Keratinocyte (primary cell): ENCODE results near the gene ABCA8. TPM values are rescaled to one million over a fixed set of nuclear protein-coding genes. Genes with fewer than 3 reads are reported as not detected.

Experiments used
- DNase-seq: peaks from one replicate; pipeline ENCODE4 v3.0.0-alpha.2; 2011; ENCODE audit warnings: low read depth, missing footprints, low spot score
- FAIRE-seq: peaks from 2 replicates; lab custom pipeline; 2011; peaks lifted over from hg19 to GRCh38; lab: Jason Lieb, UNC
- H2AFZ ChIP-seq: 2 replicates; pipeline ENCODE4 v1.6.0; 2012; ENCODE audit warnings: low read length, control low read depth, inconsistent platforms; ENCODE audit not compliant: control insufficient read depth
- H3K27ac ChIP-seq: 2 replicates; pipeline ENCODE4 v1.5.1; 2011; ENCODE audit warnings: low read length; ENCODE audit not compliant: control insufficient read depth, insufficient read depth
- H3K27me3 ChIP-seq: 3 replicates; pipeline ENCODE4 v1.6.0; 2011; ENCODE audit warnings: low read length; ENCODE audit not compliant: control insufficient read depth, insufficient read depth; ENCODE audit errors: extremely low read depth
- H3K36me3 ChIP-seq, 2 experiments: 2 replicates in 1 of 2; 3 replicates in 1 of 2; pipeline ENCODE4 v1.5.1; 2011; ENCODE audit warnings: low read length in 2 of 2, mild to moderate bottlenecking in 1 of 2; ENCODE audit not compliant: control insufficient read depth in 2 of 2, insufficient read depth in 2 of 2; ENCODE audit errors: extremely low read depth in 1 of 2
- H3K4me1 ChIP-seq: 3 replicates; pipeline ENCODE4 v1.5.1; 2011; ENCODE audit warnings: low read length; ENCODE audit not compliant: control insufficient read depth, insufficient read depth; ENCODE audit errors: extremely low read depth
- H3K4me2 ChIP-seq: 3 replicates; pipeline ENCODE4 v1.6.0; 2011; ENCODE audit warnings: low read depth, low read length; ENCODE audit not compliant: control insufficient read depth, insufficient read depth; ENCODE audit errors: extremely low read depth
- H3K4me3 ChIP-seq, 3 experiments: fragments of 200-600 bp in 1 of 3; sonication (generic) in 1 of 3; 2 replicates in 2 of 3; 3 replicates in 1 of 3; pipeline ENCODE4 v1.5.1; 2011 to 2016; ENCODE audit warnings: low read length in 3 of 3, mild to moderate bottlenecking in 3 of 3, control low read depth in 2 of 3, inconsistent platforms in 1 of 3, low read depth in 1 of 3, mixed read lengths in 1 of 3, mixed run types in 1 of 3, moderate library complexity in 1 of 3; ENCODE audit not compliant: control insufficient read depth in 2 of 3, insufficient read depth in 2 of 3; ENCODE audit errors: extremely low read depth in 1 of 3
- H3K79me2 ChIP-seq: 2 replicates; pipeline ENCODE4 v1.6.0; 2012; ENCODE audit warnings: low read length; ENCODE audit not compliant: control insufficient read depth, insufficient read depth
- H3K9ac ChIP-seq: 3 replicates; pipeline ENCODE4 v1.6.0; 2011; ENCODE audit warnings: low read length; ENCODE audit not compliant: control insufficient read depth, insufficient read depth; ENCODE audit errors: extremely low read depth
- H3K9me1 ChIP-seq: 3 replicates; pipeline ENCODE4 v1.6.0; 2011; ENCODE audit warnings: low read length; ENCODE audit not compliant: control insufficient read depth, insufficient read depth; ENCODE audit errors: extremely low read depth
- H3K9me3 ChIP-seq: 2 replicates; pipeline ENCODE4 v1.5.1; 2012; ENCODE audit warnings: low read depth, low read length; ENCODE audit not compliant: control insufficient read depth
- H4K20me1 ChIP-seq: 3 replicates; pipeline ENCODE4 v1.6.0; 2011; ENCODE audit warnings: low read length; ENCODE audit not compliant: control insufficient read depth, insufficient read depth; ENCODE audit errors: extremely low read depth
- EZH2 ChIP-seq: IDR thresholded peaks from one replicate; pipeline ENCODE4 v1.6.1; 2012; ENCODE audit warnings: inconsistent platforms, mild to moderate bottlenecking, low read length, moderate library complexity
- dilution Hi-C: fragments of 300-500 bp; cut with MboI; formaldehyde crosslinking; loops from one replicate; pipeline ENCODE4 v1.7.0; 2020; ENCODE audit warnings: low sequenced_read_pairs; ENCODE audit not compliant: extremely low pct_ligation_motif_present
- polyA plus RNA-seq, 5 experiments: library from polyadenylated mRNA; depleted of rRNA in 3 of 5; stranded (reverse) in 3 of 5; stranded (forward) in 1 of 5; unstranded in 1 of 5; fragments of >200 nt; gene quantifications; 1 replicate in 1 of 5; 2 replicates in 3 of 5; 3 replicates in 1 of 5; pipeline versions ENCODE4 v1.2.1 to v1.2.3, GENCODE V29; 2011 to 2012; ENCODE audit warnings: missing spikeins in 2 of 5, low read depth in 1 of 5, low replicate concordance in 1 of 5
- TF ChIP-seq, protein P1 (sequence below), 3 experiments: IDR thresholded peaks in 1 of 3; conservative IDR thresholded peaks in 1 of 3; optimal IDR thresholded peaks in 1 of 3; 2 replicates in 2 of 3; 3 replicates in 1 of 3; pipeline versions ENCODE3 to v1.5.1; 2011; ENCODE audit warnings: low read length in 3 of 3, mild to moderate bottlenecking in 3 of 3, moderate library complexity in 2 of 3, control low read depth in 1 of 3, inconsistent platforms in 1 of 3; ENCODE audit not compliant: insufficient read depth in 2 of 3; ENCODE audit errors: extremely low read depth in 1 of 3

Gene ABCA8
- polyA plus RNA-seq, 1 donor (not counting 4 experiments of a cell fraction or from before 2014, with no cell fraction given): 0.01 TPM

DNA sequence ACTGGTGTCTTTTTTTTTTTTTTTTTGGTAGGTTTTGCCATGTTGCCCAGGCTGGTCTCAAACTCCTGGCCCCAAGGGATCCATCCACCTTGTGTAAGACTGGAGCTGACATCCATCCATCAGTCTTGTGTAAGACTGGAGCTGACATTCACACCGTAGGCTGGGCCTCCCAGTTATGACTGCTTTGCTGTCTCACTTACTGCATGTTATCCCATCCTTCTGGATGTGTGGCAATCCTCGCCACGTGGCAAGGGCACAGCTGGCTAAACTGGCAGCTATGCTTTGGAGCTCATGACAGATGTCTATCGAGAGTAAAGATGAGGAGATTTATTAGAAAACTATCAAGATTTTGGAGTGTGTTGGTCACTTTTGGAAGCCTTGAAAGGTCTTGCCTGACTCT is 115.1 kb downstream of the ABCA8 start:
- Histone ChIP-seq H3K27ac (no peak overlapping the region), H3K79me2 (no peaks in the 10 kb centered on the region), H3K27me3 (no peaks in the 10 kb centered on the region), H3K9me3 (no peaks in the 10 kb centered on the region), H3K4me3 (no peak overlapping the region), H3K9ac (no peak overlapping the region), H3K9me1 (no peaks in the 10 kb centered on the region), H3K4me2 (no peak overlapping the region), H3K36me3 (no peaks in the 10 kb centered on the region), H3K4me1 (no peaks in the 10 kb centered on the region), H4K20me1 (no peaks in the 10 kb centered on the region), H2AFZ (no peak overlapping the region)
- FAIRE-seq (no peak), DNase-seq (no peak)
- dilution Hi-C loops: no loop called here
- no peak for TF ChIP-seq EZH2
- TF ChIP-seq, protein P1, sequence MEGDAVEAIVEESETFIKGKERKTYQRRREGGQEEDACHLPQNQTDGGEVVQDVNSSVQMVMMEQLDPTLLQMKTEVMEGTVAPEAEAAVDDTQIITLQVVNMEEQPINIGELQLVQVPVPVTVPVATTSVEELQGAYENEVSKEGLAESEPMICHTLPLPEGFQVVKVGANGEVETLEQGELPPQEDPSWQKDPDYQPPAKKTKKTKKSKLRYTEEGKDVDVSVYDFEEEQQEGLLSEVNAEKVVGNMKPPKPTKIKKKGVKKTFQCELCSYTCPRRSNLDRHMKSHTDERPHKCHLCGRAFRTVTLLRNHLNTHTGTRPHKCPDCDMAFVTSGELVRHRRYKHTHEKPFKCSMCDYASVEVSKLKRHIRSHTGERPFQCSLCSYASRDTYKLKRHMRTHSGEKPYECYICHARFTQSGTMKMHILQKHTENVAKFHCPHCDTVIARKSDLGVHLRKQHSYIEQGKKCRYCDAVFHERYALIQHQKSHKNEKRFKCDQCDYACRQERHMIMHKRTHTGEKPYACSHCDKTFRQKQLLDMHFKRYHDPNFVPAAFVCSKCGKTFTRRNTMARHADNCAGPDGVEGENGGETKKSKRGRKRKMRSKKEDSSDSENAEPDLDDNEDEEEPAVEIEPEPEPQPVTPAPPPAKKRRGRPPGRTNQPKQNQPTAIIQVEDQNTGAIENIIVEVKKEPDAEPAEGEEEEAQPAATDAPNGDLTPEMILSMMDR (optimal IDR thresholded peaks at IDR 0.05 in 1 of 3, IDR thresholded peaks at IDR 0.05 in 1 of 3, conservative IDR thresholded peaks at IDR 0.05 in 1 of 3; ENCODE audit: extremely low read depth in 1 of 3, insufficient read depth in 2 of 3, low read length in 3 of 3): no peak

- dilution Hi-C loops: no loop called here
- Histone ChIP-seq H3K9me3 (no peaks in the 10 kb centered on the region), H3K4me2 (no peak overlapping the region), H2AFZ (no peak overlapping the region), H3K4me3 (no peak overlapping the region), H3K9ac (no peak overlapping the region), H3K4me1 (no peaks in the 10 kb centered on the region), H3K36me3 (no peaks in the 10 kb centered on the region), H4K20me1 (no peaks in the 10 kb centered on the region), H3K27me3 (no peaks in the 10 kb centered on the region), H3K27ac (no peak overlapping the region), H3K9me1 (no peaks in the 10 kb centered on the region), H3K79me2 (no peaks in the 10 kb centered on the region)
- TF ChIP-seq, protein P1 (optimal IDR thresholded peaks at IDR 0.05 in 1 of 3, IDR thresholded peaks at IDR 0.05 in 1 of 3, conservative IDR thresholded peaks at IDR 0.05 in 1 of 3; ENCODE audit: extremely low read depth in 1 of 3, insufficient read depth in 2 of 3, low read length in 3 of 3): no peak
- no peak for TF ChIP-seq EZH2
- DNase-seq (no peak), FAIRE-seq (no peak)
Measured at GRCh38 chr17:68835071-68835470, 120.1 kb downstream of the ABCA8 start.
